Hepatocyte (in vitro differentiated cells): ENCODE results near the gene PCBP4. TPM values are rescaled to one million over a fixed set of nuclear protein-coding genes. Genes with fewer than 3 reads are reported as not detected.

Experiments
- DNase-seq: peaks from one replicate; pipeline ENCODE4 v3.0.0-alpha.2; 2016; ENCODE audit warnings: low spot score
- H2AFZ ChIP-seq: fragments of 200-600 bp; sonication (generic); 2 replicates; pipeline ENCODE4 v1.6.0; 2016; ENCODE audit warnings: antibody characterized with exemption, mild to moderate bottlenecking
- H3K27ac ChIP-seq: fragments of 200-600 bp; sonication (generic); 2 replicates; pipeline ENCODE4 v1.5.1; 2016; ENCODE audit warnings: mild to moderate bottlenecking
- H3K27me3 ChIP-seq: fragments of 200-600 bp; sonication (generic); 2 replicates; pipeline ENCODE4 v1.6.1; 2016
- H3K36me3 ChIP-seq: fragments of 200-600 bp; sonication (generic); replicated peaks from 2 replicates; pipeline ENCODE4 v1.5.1; 2016; ENCODE audit warnings: low read depth; ENCODE audit not compliant: insufficient read depth
- H3K4me1 ChIP-seq: fragments of 200-600 bp; sonication (generic); 2 replicates; pipeline ENCODE4 v1.5.1; 2016; ENCODE audit warnings: mild to moderate bottlenecking, moderate library complexity; ENCODE audit not compliant: insufficient read depth
- H3K4me2 ChIP-seq: fragments of 200-600 bp; sonication (generic); 2 replicates; pipeline ENCODE4 v1.6.0; 2016
- H3K4me3 ChIP-seq: fragments of 200-600 bp; sonication (generic); 2 replicates; pipeline ENCODE4 v1.5.1; 2016; ENCODE audit warnings: mild to moderate bottlenecking
- H3K79me2 ChIP-seq: fragments of 200-600 bp; sonication (generic); 2 replicates; pipeline ENCODE4 v1.6.0; 2017; ENCODE audit warnings: mild to moderate bottlenecking
- H3K9me2 ChIP-seq: fragments of 200-600 bp; sonication (generic); replicated peaks from 2 replicates; pipeline ENCODE4 v1.6.0; 2017; ENCODE audit warnings: mild to moderate bottlenecking; ENCODE audit not compliant: insufficient read depth
- H3K9me3 ChIP-seq: fragments of 200-600 bp; sonication (generic); 2 replicates; pipeline ENCODE4 v1.5.1; 2016; ENCODE audit warnings: low read depth, mild to moderate bottlenecking
- H4K20me1 ChIP-seq: fragments of 200-600 bp; sonication (generic); 2 replicates; pipeline ENCODE4 v1.6.0; 2016; ENCODE audit warnings: mild to moderate bottlenecking; ENCODE audit not compliant: insufficient read depth, poor library complexity, severe bottlenecking
- EZH2 ChIP-seq: fragments of 200-600 bp; sonication (generic); IDR thresholded peaks from 2 replicates; pipeline ENCODE4 v1.6.1; 2016; ENCODE audit warnings: antibody characterized with exemption, mild to moderate bottlenecking, borderline replicate concordance
- EZH2phosphoT487 ChIP-seq: fragments of 200-600 bp; sonication (generic); IDR thresholded peaks from one replicate; pipeline ENCODE4 v1.6.1; 2018; ENCODE audit warnings: antibody characterized with exemption, mild to moderate bottlenecking, low read depth, moderate library complexity; ENCODE audit not compliant: unreplicated experiment, severe bottlenecking
- WGBS: methylation state at CpG from one replicate; pipeline ENCODE4 v1.1.6; 2016; ENCODE audit warnings: low lambda C conversion rate; ENCODE audit errors: missing lambda C conversion rate; 5-methylcytosine and 5-hydroxymethylcytosine counted together
- polyA plus RNA-seq: library from polyadenylated mRNA; unstranded; fragments of >200 nt; fragmentation: Nextera tagmentation; extraction: Ambion mirVana; gene quantifications from 2 replicates; pipeline ENCODE4 v1.2.1, GENCODE V29; 2016
- total RNA-seq: library from RNA; depleted of rRNA; stranded (reverse); fragments of >200 nt; gene quantifications from 2 replicates; pipeline ENCODE4 v1.2.3, GENCODE V29; 2014
- TF ChIP-seq, protein P1 (sequence below): fragments of 200-600 bp; sonication (generic); IDR thresholded peaks from 2 replicates; pipeline ENCODE4 v1.5.1; 2016; ENCODE audit warnings: antibody characterized with exemption, mild to moderate bottlenecking; ENCODE audit not compliant: poor library complexity

Gene PCBP4
- total and polyA plus RNA-seq, 2 experiments from 2014 or later = 42.4 to 60.2 TPM

DNA sequence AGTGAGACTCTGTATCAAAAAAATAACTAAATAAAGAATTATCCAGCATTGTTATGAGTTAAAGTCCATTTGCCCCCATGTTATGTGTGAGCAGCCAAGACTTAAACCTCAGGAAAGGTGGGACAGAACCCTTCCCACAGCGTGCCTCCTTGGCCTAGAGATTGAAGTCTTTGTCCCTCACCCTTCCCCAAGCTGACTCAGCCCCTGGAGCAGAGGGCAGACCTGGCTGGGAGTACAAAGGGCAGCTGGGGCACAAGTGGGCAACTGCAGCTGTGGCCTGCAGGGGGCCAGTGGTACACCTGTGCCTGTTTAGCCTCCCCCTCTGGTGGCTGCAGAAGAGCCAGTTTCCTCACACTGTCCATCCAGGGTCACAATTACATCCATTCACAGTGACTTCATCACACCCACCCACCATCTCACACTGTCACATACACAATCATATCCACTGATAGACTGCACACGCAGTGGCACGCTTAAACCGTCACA lies 15.1 kb upstream of the PCBP4 start:
- H2AFZ ChIP-seq = peak overlapping the region; percentile 29
- H3K9me2 ChIP-seq = no peaks in the 10 kb centered on the region
- peak overlapping the region; percentile 78 for H3K4me2 ChIP-seq

DNA sequence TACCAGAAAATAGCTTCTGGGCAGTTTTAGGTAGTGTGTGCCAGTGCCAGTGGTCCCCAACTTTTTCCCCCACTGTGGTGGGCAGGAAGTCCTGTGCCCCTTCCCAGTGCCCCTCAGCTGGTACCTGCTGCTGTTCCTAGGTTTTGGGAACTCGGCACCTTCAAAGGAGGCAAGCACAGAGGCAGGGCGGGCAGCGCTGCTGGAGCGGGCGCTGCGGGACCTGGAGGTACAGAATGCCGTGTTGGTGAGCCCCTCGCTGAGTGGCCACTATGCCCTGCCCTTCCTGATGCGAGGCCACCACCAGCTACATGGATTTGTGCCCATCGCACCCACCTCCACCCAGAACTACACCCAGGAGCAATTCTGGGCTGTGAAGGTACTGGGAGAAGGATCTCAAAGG lies 13.0 kb upstream of the PCBP4 start:
- Histone ChIP-seq H2AFZ (no peak overlapping the region), H3K4me1 (peaks cover 31% of the 10 kb centered on the region), H3K79me2 (peaks cover 23% of the 10 kb centered on the region), H3K4me3 (no peak overlapping the region), H3K27ac (no peak overlapping the region), H3K9me2 (no peaks in the 10 kb centered on the region), H3K4me2 (no peak overlapping the region), H3K27me3 (no peaks in the 10 kb centered on the region), H3K9me3 (no peaks in the 10 kb centered on the region), H3K36me3 (no peaks in the 10 kb centered on the region), H4K20me1 (no peaks in the 10 kb centered on the region)
- TF ChIP-seq EZH2 (no peak), EZH2phosphoT487 (no peak)
- TF ChIP-seq, protein P1, sequence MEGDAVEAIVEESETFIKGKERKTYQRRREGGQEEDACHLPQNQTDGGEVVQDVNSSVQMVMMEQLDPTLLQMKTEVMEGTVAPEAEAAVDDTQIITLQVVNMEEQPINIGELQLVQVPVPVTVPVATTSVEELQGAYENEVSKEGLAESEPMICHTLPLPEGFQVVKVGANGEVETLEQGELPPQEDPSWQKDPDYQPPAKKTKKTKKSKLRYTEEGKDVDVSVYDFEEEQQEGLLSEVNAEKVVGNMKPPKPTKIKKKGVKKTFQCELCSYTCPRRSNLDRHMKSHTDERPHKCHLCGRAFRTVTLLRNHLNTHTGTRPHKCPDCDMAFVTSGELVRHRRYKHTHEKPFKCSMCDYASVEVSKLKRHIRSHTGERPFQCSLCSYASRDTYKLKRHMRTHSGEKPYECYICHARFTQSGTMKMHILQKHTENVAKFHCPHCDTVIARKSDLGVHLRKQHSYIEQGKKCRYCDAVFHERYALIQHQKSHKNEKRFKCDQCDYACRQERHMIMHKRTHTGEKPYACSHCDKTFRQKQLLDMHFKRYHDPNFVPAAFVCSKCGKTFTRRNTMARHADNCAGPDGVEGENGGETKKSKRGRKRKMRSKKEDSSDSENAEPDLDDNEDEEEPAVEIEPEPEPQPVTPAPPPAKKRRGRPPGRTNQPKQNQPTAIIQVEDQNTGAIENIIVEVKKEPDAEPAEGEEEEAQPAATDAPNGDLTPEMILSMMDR = no peak
- WGBS = 99% methylated on average over 10 of the region's 10 CpGs
- DNase-seq = no peak

More for the DNA sequence above, 15.1 kb upstream of the PCBP4 start:
- Histone ChIP-seq H3K27me3 (no peaks in the 10 kb centered on the region), H3K27ac (peak overlapping the region; percentile 97), H3K79me2 (peaks cover 23% of the 10 kb centered on the region), H3K4me3 (peak overlapping the region; percentile 37), H3K4me1 (peaks cover 30% of the 10 kb centered on the region), H3K36me3 (no peaks in the 10 kb centered on the region), H3K9me3 (no peaks in the 10 kb centered on the region), H4K20me1 (no peaks in the 10 kb centered on the region)
- peak; percentile 90 for DNase-seq
- 10% methylated on average over 4 of the region's 4 CpGs for WGBS
- TF ChIP-seq, protein P1 = peak; percentile 52
- TF ChIP-seq EZH2phosphoT487 = no peak
- no peak for TF ChIP-seq EZH2

DNA sequence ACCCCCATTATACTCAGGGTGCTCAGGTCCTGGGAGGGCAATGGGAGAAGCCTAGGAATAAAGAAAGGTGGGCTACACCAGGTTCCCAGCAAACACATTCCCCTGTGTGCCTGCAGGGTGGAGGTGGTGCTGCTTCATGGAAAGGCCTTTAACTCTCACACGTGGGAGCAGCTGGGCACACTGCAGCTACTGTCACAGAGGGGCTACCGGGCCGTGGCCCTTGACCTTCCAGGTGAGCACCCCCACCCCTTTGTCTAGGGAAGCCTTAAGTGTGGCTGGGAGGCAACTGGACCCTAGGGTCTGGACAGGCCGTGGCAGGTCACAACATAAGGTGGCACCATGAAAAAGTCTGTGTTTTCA lies 10.9 kb upstream of the PCBP4 start:
- Histone ChIP-seq H3K9me2 (no peaks in the 10 kb centered on the region), H3K4me3 (no peak overlapping the region), H3K4me2 (no peak overlapping the region), H3K27me3 (no peaks in the 10 kb centered on the region), H3K9me3 (no peaks in the 10 kb centered on the region), H2AFZ (no peak overlapping the region), H3K4me1 (peaks cover 34% of the 10 kb centered on the region), H4K20me1 (no peaks in the 10 kb centered on the region), H3K79me2 (peaks cover 22% of the 10 kb centered on the region), H3K36me3 (no peaks in the 10 kb centered on the region), H3K27ac (no peak overlapping the region)
- 90% methylated on average over 4 of the region's 4 CpGs for WGBS
- DNase-seq = no peak
- no peak for TF ChIP-seq EZH2
- TF ChIP-seq EZH2phosphoT487 = no peak
- TF ChIP-seq, protein P1 = no peak
